Ovary (tissue), 3 donors: Measurements from ENCODE around the gene ARNT2.

Experiments used
- EP300 ChIP-seq: sonication (generic); formaldehyde crosslinking; IDR thresholded peaks from one replicate; pipeline ENCODE4 v1.6.1; 2017; ENCODE audit warnings: antibody characterized with exemption
- TF ChIP-seq, protein P1 (sequence below), 3 donors: fragments of 450-650 bp in 2 of 3; fragments of 200-600 bp in 1 of 3; IDR thresholded peaks; one replicate each; pipeline versions ENCODE4 v1.5.1 to v1.8.0; 2016 to 2022; ENCODE audit warnings: antibody characterized with exemption in 3 of 3, mild to moderate bottlenecking in 1 of 3
- donor health status: DM: no; HTN: no; CAD: no.

DNA sequence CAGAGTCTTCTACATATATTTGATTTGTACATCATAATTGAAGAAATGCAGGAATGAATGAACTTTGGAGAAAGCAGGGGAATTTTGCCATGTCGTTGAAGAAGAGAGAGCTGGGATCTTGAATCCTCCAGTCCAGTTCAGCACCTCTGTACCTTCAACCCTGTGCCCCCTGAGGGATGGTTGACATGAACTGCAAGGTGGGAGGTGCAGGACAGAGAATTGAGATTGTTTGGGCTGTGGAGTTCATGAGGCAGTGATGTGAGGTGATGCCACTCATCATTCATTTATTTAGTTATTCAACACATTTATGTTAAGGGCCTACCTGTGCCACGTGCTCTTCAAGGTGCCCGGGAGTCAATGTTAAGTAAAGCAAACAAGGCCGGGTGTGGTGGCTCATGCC is 104.6 kb downstream of the ARNT2 start:
- TF ChIP-seq, protein P1, sequence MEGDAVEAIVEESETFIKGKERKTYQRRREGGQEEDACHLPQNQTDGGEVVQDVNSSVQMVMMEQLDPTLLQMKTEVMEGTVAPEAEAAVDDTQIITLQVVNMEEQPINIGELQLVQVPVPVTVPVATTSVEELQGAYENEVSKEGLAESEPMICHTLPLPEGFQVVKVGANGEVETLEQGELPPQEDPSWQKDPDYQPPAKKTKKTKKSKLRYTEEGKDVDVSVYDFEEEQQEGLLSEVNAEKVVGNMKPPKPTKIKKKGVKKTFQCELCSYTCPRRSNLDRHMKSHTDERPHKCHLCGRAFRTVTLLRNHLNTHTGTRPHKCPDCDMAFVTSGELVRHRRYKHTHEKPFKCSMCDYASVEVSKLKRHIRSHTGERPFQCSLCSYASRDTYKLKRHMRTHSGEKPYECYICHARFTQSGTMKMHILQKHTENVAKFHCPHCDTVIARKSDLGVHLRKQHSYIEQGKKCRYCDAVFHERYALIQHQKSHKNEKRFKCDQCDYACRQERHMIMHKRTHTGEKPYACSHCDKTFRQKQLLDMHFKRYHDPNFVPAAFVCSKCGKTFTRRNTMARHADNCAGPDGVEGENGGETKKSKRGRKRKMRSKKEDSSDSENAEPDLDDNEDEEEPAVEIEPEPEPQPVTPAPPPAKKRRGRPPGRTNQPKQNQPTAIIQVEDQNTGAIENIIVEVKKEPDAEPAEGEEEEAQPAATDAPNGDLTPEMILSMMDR (IDR thresholded peaks at IDR 0.05), result no peak
- no peak for TF ChIP-seq EP300
